HAP-1 (cell line): ENCODE data around the gene IPO11.

ENCODE experiments used
- DNase-seq, 2 experiments: peaks; one replicate each; pipeline ENCODE4 v3.0.0-alpha.2; 2016 to 2020; ENCODE audit warnings: low spot score in 2 of 2
- H3K27me3 ChIP-seq: fragments of 250-450 bp; sonication (Bioruptor Pico); 2 replicates; pipeline ENCODE4 v1.5.1; 2020; ENCODE audit warnings: low read depth, mild to moderate bottlenecking, moderate library complexity
- H3K36me3 ChIP-seq: fragments of 250-450 bp; sonication (Bioruptor Pico); replicated peaks from 2 replicates; pipeline ENCODE4 v1.5.1; 2020; ENCODE audit warnings: mild to moderate bottlenecking
- H3K4me1 ChIP-seq: fragments of 250-450 bp; sonication (Bioruptor Pico); 2 replicates; pipeline ENCODE4 v1.5.1; 2020; ENCODE audit warnings: mild to moderate bottlenecking
- H3K4me3 ChIP-seq: fragments of 250-450 bp; sonication (Bioruptor Pico); 2 replicates; pipeline ENCODE4 v1.5.1; 2020; ENCODE audit warnings: mild to moderate bottlenecking, moderate library complexity
- H3K9me3 ChIP-seq: fragments of 250-450 bp; sonication (Bioruptor Pico); 2 replicates; pipeline ENCODE4 v1.5.1; 2020; ENCODE audit warnings: mild to moderate bottlenecking, moderate library complexity
- in situ Hi-C: fragments of 300-500 bp; cut with MboI; formaldehyde crosslinking; loops from 3 replicates; pipeline ENCODE4 v1.14.3; 2020; ENCODE audit warnings: low sequenced_read_pairs, inconsistent platforms, mixed read lengths

The IPO11 gene

DNA sequence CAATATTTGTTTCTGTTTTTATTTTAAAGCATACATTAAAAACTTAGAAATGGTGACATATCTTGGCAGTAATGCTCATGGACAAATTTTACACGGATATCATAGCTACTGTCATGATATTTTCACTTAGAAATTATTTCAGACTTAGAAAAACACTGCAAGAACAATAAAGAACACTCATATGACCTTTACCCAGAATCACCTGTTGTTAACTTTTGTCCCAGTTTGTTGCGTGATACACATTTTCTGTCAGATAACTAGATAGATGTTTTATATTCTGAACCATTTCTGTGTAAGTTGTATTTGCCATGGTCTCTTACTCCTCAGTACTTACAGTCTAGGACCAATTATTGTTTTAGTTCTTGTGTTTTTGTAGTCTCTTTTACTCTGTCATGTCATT is 162.5 kb downstream of the IPO11 start:
- in situ Hi-C loops, result no loop called here
- H3K4me3 ChIP-seq, result no peak overlapping the region
- DNase-seq, result no peak
- no peaks in the 10 kb centered on the region for H3K9me3 ChIP-seq
- H3K27me3 ChIP-seq, result no peaks in the 10 kb centered on the region
- H3K4me1 ChIP-seq, result peaks cover 10% of the 10 kb centered on the region
- H3K36me3 ChIP-seq, result no peaks in the 10 kb centered on the region

DNA sequence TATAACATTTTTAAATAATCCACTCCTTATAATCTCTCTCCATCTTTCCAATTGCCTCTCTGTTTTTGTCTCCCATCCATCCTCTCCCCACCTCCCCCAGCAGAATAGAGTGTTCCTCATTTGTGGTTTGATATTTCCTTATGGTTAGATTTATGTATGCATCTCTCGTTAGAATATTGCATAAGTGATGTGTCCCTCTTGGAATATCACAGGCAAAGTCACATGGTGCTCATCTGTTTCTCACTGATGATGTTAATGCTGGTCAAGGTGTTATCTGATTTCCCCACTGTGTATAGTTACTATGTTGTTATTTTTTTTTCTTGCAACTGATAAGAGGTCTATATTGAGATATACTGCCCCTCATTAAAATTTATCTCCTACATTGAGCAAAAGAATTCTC is 162.9 kb downstream of the IPO11 start:
- Histone ChIP-seq H3K36me3 (no peaks in the 10 kb centered on the region), H3K27me3 (no peaks in the 10 kb centered on the region), H3K9me3 (no peaks in the 10 kb centered on the region), H3K4me3 (no peak overlapping the region), H3K4me1 (peaks cover 10% of the 10 kb centered on the region)
- in situ Hi-C loops, result no loop called here
- no peak for DNase-seq

DNA sequence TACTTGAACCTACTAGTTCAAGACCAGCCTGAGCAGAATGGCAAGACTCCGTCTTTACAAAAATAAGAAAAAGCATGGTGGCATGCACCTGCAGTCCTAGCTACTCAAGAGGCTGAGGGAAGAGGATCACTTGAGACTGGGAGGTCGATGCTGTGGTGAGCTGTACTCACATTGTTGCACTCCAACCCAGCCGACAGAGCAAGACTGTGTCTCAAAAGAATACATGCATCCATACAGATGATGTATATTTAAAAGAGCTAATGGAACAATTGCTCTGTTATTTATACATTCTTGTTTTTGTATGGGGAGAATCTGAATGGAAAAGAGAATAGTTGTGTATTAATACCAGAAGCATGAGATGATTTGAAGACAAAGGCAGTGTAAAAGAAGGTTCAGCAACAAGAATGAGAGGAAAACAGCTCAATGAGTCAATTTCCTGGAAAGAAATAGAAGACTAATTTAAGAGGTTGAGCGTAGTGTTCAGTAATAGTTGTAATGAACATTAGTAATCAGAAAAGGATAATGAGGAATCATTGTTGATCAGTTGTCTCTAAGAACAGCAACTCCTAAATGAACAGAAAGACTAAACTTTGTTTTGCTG is 164.1 kb downstream of the IPO11 start:
- H3K27me3 ChIP-seq, result no peaks in the 10 kb centered on the region
- in situ Hi-C loops, result no loop called here
- no peaks in the 10 kb centered on the region for H3K9me3 ChIP-seq
- no peak for DNase-seq
- no peaks in the 10 kb centered on the region for H3K36me3 ChIP-seq
- no peak overlapping the region for H3K4me3 ChIP-seq
- H3K4me1 ChIP-seq, result peaks cover 10% of the 10 kb centered on the region

GRCh38 chr5:62577488-62577887 is 164.9 kb downstream of the IPO11 start:
- in situ Hi-C loops, result no loop called here
- peaks cover 10% of the 10 kb centered on the region for H3K4me1 ChIP-seq
- no peak for DNase-seq

DNA sequence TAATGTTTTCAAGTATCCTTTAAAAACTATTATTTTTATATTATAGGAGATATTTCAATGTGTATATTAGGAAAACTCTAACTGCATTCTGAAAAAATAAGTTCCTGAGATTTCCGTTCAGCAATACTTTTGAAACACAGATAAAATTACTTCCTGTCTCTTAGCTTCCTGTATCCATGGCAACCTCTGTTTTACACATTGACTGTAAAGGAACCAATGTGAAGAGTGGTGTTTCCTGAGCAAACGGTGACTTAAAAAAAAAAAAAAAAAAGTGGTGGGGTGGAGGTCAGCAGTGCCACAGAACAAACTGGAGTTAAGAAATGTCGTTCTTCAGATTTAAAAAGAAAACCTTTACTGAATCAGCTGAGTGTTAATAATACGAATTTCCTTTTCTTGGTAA is 166.0 kb downstream of the IPO11 start, which contains the start of gene LRRC70:
Gene LRRC70 (plus strand): TSS at position 280 of the 400 bp plus-strand sequence. CDS start 620 bp downstream, outside the sequence.
- no peaks in the 10 kb centered on the region; the same call in 1 of the 2 replicates for H3K4me1 ChIP-seq
- DNase-seq, result no peak
- in situ Hi-C loops, result no loop called here
- no peak within 1 kb of the TSS for H3K4me3 ChIP-seq
- no peaks in the 10 kb centered on the region for H3K9me3 ChIP-seq
- H3K27me3 ChIP-seq, result no peaks in the 10 kb centered on the region
- no peaks in the 10 kb centered on the region for H3K36me3 ChIP-seq

More at GRCh38 chr5:62577488-62577887, 164.9 kb downstream of the IPO11 start:
- H3K4me3 ChIP-seq, result no peak overlapping the region
- H3K27me3 ChIP-seq, result no peaks in the 10 kb centered on the region
- H3K36me3 ChIP-seq, result no peaks in the 10 kb centered on the region
- no peaks in the 10 kb centered on the region for H3K9me3 ChIP-seq

DNA sequence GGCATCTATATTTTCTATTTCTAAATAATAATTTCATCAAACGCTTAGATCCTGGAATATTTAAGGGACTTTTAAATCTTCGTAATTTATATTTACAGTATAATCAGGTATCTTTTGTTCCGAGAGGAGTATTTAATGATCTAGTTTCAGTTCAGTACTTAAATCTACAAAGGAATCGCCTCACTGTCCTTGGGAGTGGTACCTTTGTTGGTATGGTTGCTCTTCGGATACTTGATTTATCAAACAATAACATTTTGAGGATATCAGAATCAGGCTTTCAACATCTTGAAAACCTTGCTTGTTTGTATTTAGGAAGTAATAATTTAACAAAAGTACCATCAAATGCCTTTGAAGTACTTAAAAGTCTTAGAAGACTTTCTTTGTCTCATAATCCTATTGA is 167.2 kb downstream of the IPO11 start:
- H3K27me3 ChIP-seq, result no peaks in the 10 kb centered on the region
- H3K9me3 ChIP-seq, result no peaks in the 10 kb centered on the region
- H3K4me1 ChIP-seq, result no peaks in the 10 kb centered on the region
- no peak overlapping the region for H3K4me3 ChIP-seq
- in situ Hi-C loops, result no loop called here
- no peaks in the 10 kb centered on the region for H3K36me3 ChIP-seq
- no peak for DNase-seq

- no peaks in the 10 kb centered on the region for H3K27me3 ChIP-seq
- no peaks in the 10 kb centered on the region for H3K9me3 ChIP-seq
- H3K36me3 ChIP-seq, result no peaks in the 10 kb centered on the region
- no peak overlapping the region for H3K4me3 ChIP-seq
- no peaks in the 10 kb centered on the region for H3K4me1 ChIP-seq
- in situ Hi-C loops, result no loop called here
- no peak for DNase-seq
Measured at GRCh38 chr5:62581836-62582597, 169.5 kb downstream of the IPO11 start.

DNA sequence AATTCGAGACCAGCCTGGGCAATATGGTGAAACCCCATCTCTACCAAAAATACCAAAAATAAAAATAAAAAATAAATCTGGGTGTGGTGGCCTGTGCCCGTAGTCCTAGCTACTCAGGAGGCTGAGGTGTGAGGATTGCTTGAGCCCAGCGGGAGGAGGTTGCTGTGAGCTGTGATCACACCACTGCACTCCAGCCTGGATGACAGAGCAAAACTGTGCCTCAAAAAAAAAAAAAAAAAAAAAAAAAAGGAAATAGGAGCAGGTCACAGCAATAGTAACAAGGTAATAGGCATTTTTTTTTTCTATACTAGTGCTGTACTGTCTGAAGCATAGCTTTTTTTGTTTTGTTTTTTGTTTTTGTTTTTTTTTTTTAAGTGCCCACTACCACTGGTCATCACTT is 171.8 kb downstream of the IPO11 start:
- no peaks in the 10 kb centered on the region for H3K4me1 ChIP-seq
- H3K4me3 ChIP-seq, result no peak overlapping the region
- no peaks in the 10 kb centered on the region for H3K9me3 ChIP-seq
- DNase-seq, result no peak
- H3K36me3 ChIP-seq, result no peaks in the 10 kb centered on the region; the same call in 1 of the 2 replicates
- in situ Hi-C loops, result no loop called here
- no peaks in the 10 kb centered on the region for H3K27me3 ChIP-seq

- no peaks in the 10 kb centered on the region for H3K4me1 ChIP-seq
- no peaks in the 10 kb centered on the region; the same call in 1 of the 2 replicates for H3K36me3 ChIP-seq
- H3K9me3 ChIP-seq, result no peaks in the 10 kb centered on the region
- no peak for DNase-seq
- H3K4me3 ChIP-seq, result no peak overlapping the region
- in situ Hi-C loops, result no loop called here
- H3K27me3 ChIP-seq, result no peaks in the 10 kb centered on the region
Measured at GRCh38 chr5:62585306-62585705, 172.7 kb downstream of the IPO11 start.

DNA sequence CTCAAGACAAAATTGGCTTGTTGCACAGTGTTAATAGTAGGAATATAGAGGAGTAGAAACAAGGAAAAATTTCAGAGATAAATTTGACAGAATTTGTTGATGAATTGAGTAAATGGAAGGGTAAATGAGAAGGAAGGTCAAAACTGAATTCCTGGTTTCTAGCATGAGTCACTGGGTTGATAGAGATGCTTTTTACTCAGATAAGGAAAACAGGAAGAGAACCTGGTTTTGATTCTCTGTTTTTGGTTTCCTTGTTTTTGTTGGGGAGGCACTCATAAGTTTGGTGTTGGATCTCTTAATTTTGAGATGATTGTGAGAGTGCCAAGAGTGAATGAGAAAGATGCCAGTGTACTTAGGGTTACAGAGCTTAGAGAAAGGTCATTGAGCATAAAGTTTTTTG is 173.2 kb downstream of the IPO11 start:
- Histone ChIP-seq H3K36me3 (no peaks in the 10 kb centered on the region; the same call in 1 of the 2 replicates), H3K4me1 (no peaks in the 10 kb centered on the region), H3K27me3 (no peaks in the 10 kb centered on the region), H3K4me3 (no peak overlapping the region), H3K9me3 (no peaks in the 10 kb centered on the region)
- DNase-seq, result no peak
- in situ Hi-C loops, result no loop called here

DNA sequence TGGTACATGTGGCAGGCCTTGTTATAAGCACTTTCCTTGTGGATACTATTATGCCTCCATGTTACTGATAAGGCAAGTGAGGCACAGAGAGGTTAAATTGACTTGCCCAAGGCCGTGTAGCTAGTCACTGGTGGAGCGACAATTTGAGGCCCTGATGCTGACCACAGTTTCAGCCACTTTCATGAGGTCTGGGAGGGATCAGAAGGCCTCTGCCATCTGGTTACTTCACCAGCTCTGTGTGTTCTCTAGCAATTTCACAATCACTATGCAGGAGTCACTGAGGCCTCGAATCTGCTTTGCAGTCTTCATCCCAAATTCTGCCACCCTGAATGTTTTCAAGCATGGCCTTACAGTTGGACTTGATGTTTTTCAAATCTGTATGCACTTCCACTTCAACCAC is 175.2 kb downstream of the IPO11 start:
- in situ Hi-C loops, result no loop called here
- no peak for DNase-seq
- Histone ChIP-seq H3K27me3 (no peaks in the 10 kb centered on the region), H3K36me3 (peaks cover 2% of the 10 kb centered on the region), H3K4me1 (no peaks in the 10 kb centered on the region), H3K9me3 (no peaks in the 10 kb centered on the region), H3K4me3 (no peak overlapping the region)

DNA sequence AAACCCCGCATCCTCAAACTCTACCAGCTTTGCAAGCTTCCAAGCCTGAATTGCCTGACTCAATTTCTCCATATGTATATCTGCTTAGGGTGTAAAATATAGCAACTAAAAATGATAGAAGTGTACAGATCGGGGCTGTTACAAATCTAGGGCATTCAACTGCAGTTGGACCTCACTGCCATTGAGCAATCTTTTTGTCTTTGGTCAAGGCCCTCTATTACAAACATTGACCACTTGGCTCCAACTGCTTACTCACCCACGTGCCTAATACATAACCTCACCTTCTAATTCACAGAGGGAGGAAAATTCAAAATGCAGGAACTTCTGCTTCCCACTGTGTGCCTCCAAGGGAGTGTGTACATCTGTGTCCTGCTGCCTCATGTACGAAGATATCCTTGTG is 176.1 kb downstream of the IPO11 start:
- Histone ChIP-seq H3K4me3 (no peak overlapping the region), H3K36me3 (peaks cover 4% of the 10 kb centered on the region), H3K9me3 (no peaks in the 10 kb centered on the region), H3K4me1 (no peaks in the 10 kb centered on the region), H3K27me3 (no peaks in the 10 kb centered on the region)
- in situ Hi-C loops, result no loop called here
- DNase-seq, result no peak

DNA sequence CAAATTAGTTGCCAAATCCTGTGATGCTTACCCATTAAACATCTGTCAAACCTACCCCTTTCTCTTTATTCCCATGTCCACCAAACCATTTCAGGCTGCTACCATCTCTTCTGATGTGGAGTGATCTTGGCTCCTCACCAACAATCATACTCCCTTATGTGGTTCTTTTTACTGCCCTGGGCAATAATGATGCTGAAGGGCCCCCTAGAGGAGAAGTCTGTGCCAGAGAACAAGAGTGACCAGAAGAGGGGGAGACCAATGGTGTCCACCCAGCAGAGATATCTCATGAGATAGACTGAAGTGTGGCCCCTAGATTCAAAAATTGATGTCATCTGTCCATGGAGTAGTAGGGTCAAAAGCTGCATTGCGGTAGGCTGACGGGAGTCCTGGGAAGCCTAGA is 176.9 kb downstream of the IPO11 start:
- DNase-seq, result no peak
- Histone ChIP-seq H3K36me3 (peaks cover 4% of the 10 kb centered on the region), H3K27me3 (no peaks in the 10 kb centered on the region), H3K4me3 (no peak overlapping the region), H3K4me1 (no peaks in the 10 kb centered on the region), H3K9me3 (no peaks in the 10 kb centered on the region)
- in situ Hi-C loops, result no loop called here

DNA sequence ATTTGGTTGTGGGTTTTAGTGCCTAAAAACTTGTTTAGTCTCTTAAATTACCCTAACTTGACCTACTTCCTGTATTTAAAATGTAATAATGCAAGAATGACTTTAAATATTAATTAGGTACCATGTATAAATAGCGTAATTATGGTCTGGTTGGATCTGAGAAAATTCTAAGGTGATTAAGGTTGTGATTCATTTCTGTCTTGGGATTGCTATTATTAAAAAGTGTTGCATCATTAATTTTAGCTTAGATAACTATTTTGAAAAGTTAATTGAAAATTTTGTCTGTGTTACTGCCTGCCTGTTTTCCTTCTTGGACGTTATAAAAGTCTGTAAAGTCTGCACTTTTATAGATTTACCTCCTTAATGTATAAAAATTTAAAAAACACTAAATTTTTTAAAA is 177.8 kb downstream of the IPO11 start:
- in situ Hi-C loops, result no loop called here
- DNase-seq, result no peak
- Histone ChIP-seq H3K4me3 (no peak overlapping the region), H3K4me1 (no peaks in the 10 kb centered on the region), H3K27me3 (no peaks in the 10 kb centered on the region), H3K36me3 (peaks cover 4% of the 10 kb centered on the region), H3K9me3 (no peaks in the 10 kb centered on the region)
